ENCODE data around the gene MYRF. TPM values are rescaled to one million over a fixed set of nuclear protein-coding genes. Genes with fewer than 3 reads are reported as not detected.

Gene MYRF
- total RNA-seq, 2 donors from 2014 or later = 4.0 to 5.0 TPM

DNA sequence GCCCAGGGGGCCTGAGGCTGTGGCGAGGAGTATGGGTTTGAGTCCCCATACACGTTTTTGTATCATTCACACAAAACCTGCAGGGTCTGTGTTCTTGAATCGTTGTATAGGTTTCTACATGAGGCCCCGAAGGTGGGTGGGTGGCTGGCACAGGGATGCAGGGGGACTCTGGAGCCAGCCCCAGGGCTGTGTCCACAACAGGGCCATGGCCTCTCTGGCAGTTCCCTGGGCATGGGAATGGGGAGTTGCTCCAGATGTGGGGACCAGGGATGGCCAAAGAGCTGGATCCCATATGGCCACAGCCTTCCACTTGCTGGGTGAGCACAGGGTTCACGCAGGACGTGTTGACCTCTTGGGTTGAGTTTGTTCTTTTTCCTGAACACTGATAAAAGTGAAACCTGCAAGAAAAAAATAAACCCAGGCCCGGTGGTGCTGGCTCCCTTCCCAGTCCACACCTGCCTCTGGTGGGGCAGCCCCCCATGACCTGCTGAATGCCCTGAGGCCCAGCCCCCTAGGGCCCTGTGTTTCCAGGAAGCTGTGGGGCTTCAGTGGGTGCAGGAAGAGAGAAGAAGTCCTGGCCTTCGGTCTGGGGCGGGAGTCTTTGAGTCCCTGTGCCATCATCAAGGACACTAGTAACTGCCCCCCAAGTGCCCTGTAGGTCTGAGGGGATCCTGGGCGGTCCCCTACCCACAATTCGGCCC, 16.1 kb downstream of the MYRF start:
- DNase-seq (no peak), ATAC-seq (no peak)
- intact Hi-C loops (cut with DNase I) = no loop called here

GRCh38 chr11:61769169-61769920, 16.9 kb downstream of the MYRF start:
- intact Hi-C loops (cut with DNase I) = no loop called here
- peak; percentile 16 to 17 for ATAC-seq
- DNase-seq = no peak

DNA sequence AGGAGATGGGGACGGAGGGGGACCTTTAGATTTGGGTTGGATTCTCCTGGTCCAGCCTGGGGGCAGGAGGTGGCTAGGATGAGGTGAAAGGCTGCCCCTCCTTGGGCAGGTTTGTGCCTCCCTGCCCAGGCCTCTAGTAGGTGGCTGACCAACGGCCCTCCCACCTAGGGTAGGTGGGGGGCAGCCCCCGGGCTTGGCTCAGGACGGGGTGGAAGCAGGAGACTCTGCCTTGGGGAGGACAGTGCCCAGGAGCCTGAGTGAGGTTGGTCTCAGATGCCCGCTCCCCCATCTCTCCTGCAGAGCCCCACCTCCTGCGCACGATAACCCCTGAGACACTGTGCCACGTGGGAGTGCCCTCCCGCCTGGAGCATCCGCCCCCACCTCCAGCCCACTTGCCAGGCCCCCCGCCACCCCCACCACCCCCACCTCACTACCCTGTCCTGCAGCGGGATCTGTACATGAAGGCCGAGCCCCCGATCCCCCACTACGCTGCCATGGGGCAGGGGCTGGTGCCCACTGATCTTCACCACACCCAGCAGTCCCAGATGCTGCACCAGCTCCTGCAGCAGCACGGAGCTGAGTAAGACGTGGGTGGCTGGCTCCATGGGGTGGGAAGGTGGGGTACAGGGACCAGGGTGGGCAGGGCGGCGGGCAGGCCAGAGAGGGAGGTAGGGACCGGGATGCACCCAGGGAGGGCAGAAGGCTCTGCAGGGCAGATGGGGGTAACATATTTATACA, 17.7 kb downstream of the MYRF start:
- intact Hi-C loops (cut with DNase I) = no loop called here
- ATAC-seq = no peak
- no peak for DNase-seq

- intact Hi-C loops (cut with DNase I) = no loop called here
- ATAC-seq = no peak
- no peak for DNase-seq
Measured at GRCh38 chr11:61771195-61771894, 18.9 kb downstream of the MYRF start.

DNA sequence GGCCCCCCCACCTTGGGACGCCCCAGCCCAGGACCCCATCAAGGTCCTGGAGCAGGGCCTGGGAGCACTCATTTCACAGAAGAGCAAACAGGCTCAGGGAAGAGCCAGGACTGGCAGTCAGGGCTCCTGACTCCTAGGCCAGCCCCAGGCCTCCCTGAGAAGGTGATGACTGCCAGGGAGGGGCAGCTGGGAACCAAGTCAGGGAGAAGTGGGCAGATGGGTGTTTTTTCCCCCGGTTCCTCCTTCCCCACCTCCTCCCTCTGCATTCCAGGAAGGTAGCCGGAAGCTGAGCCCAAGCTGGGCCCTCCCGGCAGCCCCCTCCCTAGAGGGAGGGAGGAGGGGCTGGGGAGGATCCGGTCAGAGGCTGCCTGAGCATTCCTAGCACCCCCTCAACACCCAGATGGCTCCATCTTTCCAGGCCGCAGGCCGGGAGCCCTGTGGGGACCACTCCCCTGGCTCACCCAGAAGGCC, 19.6 kb downstream of the MYRF start:
- ATAC-seq (peak in 1 of 2 donors; percentile 19), DNase-seq (no peak)
- intact Hi-C loops (cut with DNase I) = no loop called here

DNA sequence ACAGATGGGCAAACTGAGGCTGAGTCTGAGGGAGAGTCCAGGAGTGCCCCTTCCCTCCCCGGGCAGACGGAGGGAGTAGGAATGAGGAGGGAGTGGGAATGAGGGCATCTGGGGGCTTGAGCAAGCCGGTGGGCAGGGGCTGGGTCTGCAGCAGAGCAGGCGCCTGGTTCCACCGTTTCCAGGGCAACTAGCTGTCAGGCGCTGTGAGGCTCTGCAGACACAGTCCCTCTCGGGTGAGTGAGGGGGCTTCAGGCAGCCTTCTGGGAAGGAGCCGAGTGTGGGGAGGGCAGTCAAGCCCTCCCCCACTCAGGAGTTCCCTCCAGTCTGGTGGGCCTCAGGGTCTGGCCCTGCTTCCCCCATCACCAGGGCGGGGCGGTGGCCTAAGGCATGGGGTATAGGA, 20.9 kb downstream of the MYRF start:
- intact Hi-C loops (cut with DNase I) = no loop called here
- ATAC-seq (no peak), DNase-seq (no peak)

DNA sequence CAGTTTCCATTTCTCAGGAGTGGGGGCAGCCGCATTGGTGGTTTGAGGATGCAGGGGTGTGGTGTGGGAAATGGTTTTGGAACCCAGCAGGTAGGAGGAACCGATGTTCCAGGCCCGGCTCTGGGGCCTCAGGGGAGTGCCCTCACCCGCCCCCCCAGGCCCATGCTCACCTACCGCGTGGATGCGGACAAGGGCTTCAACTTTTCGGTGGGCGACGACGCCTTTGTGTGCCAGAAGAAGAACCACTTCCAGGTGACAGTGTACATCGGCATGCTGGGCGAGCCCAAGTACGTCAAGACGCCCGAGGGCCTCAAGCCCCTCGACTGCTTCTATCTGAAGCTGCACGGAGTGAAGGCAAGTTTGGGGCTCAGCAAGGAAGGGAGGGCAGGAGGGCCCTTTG, 21.4 kb downstream of the MYRF start:
- DNase-seq (no peak), ATAC-seq (no peak)
- intact Hi-C loops (cut with DNase I) = no loop called here

GRCh38 chr11:61774411-61774810, 22.0 kb downstream of the MYRF start:
- DNase-seq = no peak
- intact Hi-C loops (cut with DNase I) = no loop called here

DNA sequence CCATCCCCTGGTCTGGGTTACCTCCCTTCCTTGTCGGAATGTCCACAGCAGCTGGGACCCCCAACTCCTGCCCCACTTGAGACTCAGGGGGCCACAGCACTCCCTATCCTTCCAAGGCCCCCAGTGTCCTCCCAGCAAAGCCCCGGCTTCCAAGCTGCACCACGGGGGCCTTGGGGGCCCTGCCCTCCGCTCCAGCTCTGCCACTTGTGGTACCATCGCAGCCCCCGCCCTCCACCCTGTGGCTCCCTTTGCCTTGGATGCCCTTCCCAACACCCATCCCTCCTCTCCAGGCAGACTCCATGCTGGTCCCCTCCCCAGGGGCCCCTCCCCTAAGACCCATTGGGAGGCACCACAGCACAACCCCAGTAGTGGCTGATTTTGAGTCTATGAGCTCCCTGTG, 22.7 kb downstream of the MYRF start:
- DNase-seq (no peak), ATAC-seq (no peak)
- intact Hi-C loops (cut with DNase I) = no loop called here

More at GRCh38 chr11:61774411-61774810, 22.0 kb downstream of the MYRF start:
- ATAC-seq = no peak

DNA sequence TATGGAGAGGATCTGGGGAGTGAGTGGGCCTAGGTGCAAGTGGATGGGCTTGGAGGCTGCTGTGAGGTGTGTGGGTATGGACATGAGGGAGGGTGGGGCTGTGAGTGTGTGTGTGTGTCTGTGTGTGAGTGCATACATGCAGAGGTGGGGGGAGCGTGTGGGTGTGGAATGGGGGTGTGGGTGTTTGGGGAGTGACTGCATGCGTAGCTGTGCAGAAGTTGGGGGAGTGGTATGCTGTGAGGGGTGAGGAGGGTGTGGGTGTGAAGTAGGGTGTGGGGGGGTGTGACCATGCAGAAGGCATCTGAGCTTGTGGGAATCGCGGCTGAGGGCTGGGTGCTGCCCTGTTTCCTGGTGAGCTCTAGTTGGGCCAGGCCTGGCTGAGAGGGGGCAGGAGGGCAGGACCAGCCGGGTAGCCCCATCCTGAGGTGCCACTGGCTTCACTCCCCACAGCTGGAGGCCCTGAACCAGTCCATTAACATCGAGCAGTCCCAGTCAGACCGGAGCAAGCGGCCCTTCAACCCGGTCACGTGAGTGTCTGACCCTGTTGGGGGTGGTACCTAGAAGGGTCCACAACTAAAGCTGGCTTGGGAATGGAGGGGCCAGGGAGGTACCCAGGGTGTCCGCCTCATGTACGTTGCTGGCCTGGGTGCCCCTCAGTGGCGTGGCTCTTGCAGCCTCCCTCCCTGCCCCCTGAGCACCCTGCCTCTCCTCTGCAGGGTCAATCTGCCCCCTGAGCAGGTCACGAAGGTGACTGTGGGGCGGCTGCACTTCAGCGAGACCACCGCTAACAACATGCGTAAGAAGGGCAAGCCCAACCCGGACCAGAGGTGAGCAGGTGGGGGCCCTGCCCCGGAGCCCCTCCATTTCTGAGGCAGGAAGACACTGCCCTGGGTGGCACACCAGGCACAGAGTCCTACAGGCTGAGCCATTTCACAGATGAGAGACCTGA, 23.4 kb downstream of the MYRF start:
- DNase-seq = peak; percentile 32
- intact Hi-C loops (cut with DNase I) = no loop called here
- ATAC-seq = peak; percentile 14 to 45

DNA sequence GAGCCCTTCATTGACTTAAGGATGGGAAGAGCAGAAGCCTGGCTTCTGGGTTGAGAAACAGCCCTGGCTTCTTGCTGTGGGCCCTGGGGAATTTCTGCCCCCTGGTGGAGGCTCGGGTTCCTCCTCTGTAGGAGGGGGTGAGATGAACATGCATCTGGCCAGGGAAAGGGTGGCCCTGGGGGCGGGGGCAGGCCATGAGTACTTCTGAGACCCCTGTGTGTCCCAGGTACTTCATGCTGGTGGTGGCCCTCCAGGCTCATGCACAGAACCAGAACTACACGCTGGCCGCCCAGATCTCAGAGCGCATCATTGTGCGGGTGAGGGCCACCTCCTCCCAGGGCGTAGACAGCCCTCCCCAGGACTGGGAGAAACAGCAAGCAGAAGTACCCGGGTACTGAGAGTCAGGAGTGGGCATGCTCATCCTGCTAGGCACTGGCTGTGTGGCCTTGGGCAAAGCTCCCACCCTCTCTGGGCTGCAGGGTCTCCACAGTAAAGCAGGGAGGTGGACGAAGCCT, 24.2 kb downstream of the MYRF start:
- ATAC-seq (peak in 1 of 2 donors; percentile 18), DNase-seq (peak; percentile 57)
- intact Hi-C loops (cut with DNase I) = no loop called here

DNA sequence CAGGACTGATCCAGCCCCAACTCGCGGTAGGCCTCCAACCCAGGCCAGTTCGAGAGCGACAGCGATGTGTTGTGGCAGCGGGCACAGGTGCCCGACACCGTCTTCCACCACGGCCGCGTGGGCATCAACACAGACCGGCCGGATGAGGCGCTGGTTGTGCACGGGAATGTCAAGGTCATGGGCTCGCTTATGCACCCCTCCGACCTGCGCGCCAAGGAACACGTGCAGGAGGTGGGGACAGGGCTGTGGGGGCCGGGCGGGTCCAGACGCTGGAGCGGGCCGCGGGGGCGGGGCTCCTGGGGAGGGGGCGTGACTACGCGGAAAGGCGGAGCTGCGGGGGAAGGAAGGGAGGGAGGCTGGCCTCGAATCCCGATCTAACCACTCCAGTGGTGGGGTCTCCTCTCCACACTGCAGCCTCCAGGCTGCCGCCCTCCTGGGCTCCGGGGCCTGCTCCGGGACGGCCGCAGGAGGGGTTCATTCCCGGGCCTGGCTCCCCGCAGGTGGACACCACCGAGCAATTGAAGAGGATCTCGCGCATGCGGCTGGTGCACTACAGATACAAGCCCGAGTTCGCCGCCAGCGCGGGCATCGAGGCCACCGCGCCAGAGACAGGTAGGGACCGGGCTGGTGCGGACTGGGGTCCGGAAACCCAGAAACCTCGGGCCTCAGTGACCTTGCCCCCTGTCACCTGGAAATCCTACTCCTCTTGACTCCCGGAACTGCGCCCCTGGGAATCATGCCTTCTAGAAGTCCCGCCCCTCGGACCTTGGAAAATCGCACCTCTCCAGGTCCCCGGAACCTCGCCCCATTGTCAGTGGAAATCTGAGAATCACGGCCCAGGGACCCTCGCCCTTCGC, 25.0 kb downstream of the MYRF start:
- intact Hi-C loops (cut with DNase I) = no loop called here
- DNase-seq (peak; percentile 55), ATAC-seq (peak; percentile 45 to 59)

DNA sequence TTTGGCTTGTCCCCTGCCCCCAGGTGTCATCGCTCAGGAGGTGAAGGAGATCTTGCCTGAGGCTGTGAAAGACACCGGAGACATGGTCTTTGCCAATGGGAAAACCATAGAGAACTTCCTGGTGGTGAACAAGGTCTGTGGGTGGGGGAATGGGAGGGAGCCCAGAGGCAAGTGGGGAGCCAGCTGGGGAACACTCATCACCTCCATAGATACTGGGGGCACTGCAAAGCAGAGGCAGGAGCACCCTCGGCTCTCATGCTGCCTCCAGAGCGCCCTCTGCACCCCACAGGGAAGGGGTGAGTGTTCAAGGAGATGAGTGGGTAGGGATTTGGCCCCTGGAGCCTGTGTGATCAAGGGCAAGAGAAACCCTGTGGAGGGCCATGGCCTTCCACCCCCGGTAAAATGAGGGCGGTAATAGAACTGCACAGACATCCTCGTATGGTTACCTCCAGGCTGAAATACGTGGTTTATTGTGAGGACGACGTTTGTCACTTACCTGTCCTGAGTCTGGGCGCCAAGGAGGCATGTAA, 26.0 kb downstream of the MYRF start:
- DNase-seq = no peak
- intact Hi-C loops (cut with DNase I) = no loop called here
- ATAC-seq = no peak

- intact Hi-C loops (cut with DNase I) = no loop called here
- ATAC-seq (no peak), DNase-seq (no peak)
Measured at GRCh38 chr11:61778920-61779650, 26.6 kb downstream of the MYRF start.

GRCh38 chr11:61779666-61780525, 27.5 kb downstream of the MYRF start:
- intact Hi-C loops (cut with DNase I) = no loop called here
- ATAC-seq (no peak), DNase-seq (no peak)

Measured in left cardiac atrium (tissue), 4 donors.